GM12892 (cell line): ENCODE data around the gene WFDC1.

ENCODE experiments used
- POLR2A ChIP-seq: IDR thresholded peaks from 2 replicates; pipeline ENCODE4 v1.6.1; 2011; ENCODE audit warnings: low read depth, low read length, control low read depth
- POLR2AphosphoS5 ChIP-seq: IDR thresholded peaks from 2 replicates; pipeline ENCODE4 v1.6.1; 2011; ENCODE audit warnings: low read depth, low read length, control low read depth
- TAF1 ChIP-seq: IDR thresholded peaks from 2 replicates; pipeline ENCODE4 v1.6.1; 2011; ENCODE audit warnings: low read depth, mild to moderate bottlenecking, control low read depth, low read length, borderline replicate concordance

DNA sequence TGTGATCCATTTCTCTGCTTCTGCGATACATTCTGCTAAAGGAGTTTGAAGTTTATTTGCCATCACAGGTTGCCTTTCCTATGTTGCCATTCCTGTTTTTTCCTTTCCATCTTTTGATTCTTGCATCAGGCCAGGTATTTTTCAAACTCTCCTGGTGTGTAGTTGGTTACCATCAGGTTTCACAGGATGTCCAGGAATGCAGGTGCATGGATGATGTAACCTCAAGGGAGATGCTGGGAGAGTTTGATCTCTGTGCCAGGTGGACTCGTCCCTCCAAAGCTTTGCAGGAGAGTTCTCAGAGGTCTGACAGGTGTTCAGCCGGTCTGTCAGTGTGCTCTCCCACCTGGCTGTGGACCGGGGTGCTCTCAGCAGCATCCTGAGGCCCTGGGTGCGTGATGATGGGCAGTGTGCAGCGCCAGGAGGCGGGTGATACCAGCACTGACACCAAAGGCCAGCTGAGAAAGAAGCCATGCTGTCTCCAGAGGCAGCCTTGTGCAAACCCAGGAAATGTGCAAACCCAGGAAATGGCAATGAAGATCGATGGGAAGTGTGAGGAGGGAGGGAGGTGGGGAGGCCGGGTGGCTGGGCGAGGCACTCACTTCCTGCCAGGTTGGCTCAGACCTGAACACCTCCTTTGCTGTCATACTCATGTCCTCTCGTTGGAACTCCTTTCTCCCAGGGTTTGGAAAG is 75.4 kb downstream of the WFDC1 start:
- TF ChIP-seq POLR2A (no peak), POLR2AphosphoS5 (no peak), TAF1 (no peak)
